Vagina (tissue), 2 donors: ENCODE data around the gene STIM1.

Experiments
- CTCF ChIP-seq, 3 experiments: fragments of 450-650 bp in 2 of 3; fragments of 200-600 bp in 1 of 3; sonication (generic) in 1 of 3; IDR thresholded peaks; one replicate each; pipeline ENCODE4 v1.5.1; 2017 to 2019; ENCODE audit warnings: antibody characterized with exemption in 3 of 3, mild to moderate bottlenecking in 2 of 3, moderate library complexity in 2 of 3
- POLR2A ChIP-seq, 2 donors: fragments of 450-650 bp; IDR thresholded peaks; one replicate each; pipeline ENCODE4 v1.6.1; 2017; ENCODE audit warnings: antibody characterized with exemption in 2 of 2, mild to moderate bottlenecking in 2 of 2, moderate library complexity in 2 of 2

GRCh38 chr11:3989921-3990290 lies 134.4 kb downstream of the STIM1 start:
- TF ChIP-seq POLR2A (IDR thresholded peaks at IDR 0.05) (no peak), CTCF (IDR thresholded peaks at IDR 0.05) (no peak)
